ENCODE data around the gene PPP1R17.

The PPP1R17 gene

DNA sequence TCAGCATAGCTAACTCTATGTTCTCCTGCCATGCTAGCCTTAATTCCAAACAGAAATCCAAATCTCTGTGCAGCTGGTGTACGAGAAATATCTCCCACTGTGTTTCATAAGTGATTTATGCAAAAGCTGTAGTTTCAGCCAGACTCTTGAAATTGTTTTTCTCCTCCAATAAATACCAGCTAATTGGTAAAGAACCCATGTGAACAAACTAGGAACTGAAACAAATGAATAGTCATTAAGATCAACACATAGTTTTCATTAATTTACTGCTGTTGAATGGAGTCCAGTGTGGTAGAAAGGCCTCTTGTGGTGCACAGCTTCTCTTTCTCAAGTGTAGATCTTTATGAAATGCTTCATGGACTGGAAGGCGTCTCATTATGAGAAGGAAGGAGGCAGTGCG is 18.4 kb downstream of the PPP1R17 start:
- DNase-seq = no peak

DNA sequence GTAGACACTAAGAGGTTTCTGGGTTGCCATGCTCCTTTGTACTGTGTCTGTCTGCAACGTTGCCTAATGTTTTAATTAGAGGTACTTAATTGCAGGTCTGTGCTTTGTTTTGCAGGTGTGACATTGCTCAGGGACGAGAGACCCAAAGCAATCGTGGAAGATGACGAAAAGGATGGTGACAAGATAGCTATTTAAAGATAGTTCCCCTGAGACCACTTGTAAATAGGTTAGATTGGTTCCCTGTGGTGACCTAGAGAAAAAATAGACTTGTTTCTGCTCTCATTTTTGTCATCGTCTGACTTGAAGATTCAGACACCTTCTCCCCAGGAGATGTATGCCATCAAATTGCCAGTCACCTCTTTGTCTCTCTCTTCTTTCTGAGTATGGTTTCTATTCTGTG is 20.1 kb downstream of the PPP1R17 start:
- DNase-seq = no peak

DNA sequence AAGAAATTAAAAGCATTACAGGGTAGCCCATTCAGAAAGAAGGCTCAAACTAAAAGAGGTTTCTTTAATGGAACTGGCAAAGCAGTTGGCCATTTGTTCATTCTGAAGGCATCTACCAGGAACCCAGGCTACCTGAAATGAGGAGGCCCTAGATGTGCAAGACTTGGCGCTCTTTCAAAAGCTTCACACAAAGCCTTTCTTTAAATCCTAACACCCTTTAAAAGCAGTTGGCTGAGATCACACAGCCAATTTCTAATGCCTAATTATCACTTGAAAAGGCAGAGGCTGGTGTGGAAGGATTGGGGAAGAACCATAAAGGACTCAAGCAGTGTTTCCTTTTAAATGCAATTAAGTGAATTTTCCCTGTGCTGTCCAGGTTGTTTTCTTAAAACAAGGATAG is 23.2 kb downstream of the PPP1R17 start:
- no peak for DNase-seq

- no peak for DNase-seq
Measured at GRCh38 chr7:31716355-31716754, 29.3 kb downstream of the PPP1R17 start.

DNA sequence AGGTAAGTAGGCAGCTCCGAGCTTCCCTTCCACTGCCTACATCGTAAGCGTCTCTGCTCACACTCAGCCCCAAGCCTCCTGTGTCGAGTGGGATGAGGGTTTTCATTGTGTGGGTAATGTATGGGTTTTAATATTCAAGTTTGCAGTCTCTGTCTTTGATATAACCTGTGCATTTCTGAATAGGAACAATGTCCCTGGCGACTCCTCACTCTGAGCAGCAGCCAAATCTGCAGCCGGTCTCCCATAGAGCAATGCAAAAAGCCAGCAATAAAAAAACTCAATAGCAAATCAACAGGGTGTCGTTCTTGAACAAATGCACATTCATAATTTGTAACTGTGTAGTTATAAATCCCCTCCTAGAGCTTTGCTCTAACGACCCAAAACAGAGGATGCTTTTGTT is 33.4 kb downstream of the PPP1R17 start:
- DNase-seq = no peak

GRCh38 chr7:31724696-31725095 is 37.7 kb downstream of the PPP1R17 start:
- no peak for DNase-seq

- no peak for DNase-seq
Measured at GRCh38 chr7:31729195-31729804, 42.3 kb downstream of the PPP1R17 start.

- no peak for DNase-seq
Measured at GRCh38 chr7:31734456-31734855, 47.4 kb downstream of the PPP1R17 start.

DNA sequence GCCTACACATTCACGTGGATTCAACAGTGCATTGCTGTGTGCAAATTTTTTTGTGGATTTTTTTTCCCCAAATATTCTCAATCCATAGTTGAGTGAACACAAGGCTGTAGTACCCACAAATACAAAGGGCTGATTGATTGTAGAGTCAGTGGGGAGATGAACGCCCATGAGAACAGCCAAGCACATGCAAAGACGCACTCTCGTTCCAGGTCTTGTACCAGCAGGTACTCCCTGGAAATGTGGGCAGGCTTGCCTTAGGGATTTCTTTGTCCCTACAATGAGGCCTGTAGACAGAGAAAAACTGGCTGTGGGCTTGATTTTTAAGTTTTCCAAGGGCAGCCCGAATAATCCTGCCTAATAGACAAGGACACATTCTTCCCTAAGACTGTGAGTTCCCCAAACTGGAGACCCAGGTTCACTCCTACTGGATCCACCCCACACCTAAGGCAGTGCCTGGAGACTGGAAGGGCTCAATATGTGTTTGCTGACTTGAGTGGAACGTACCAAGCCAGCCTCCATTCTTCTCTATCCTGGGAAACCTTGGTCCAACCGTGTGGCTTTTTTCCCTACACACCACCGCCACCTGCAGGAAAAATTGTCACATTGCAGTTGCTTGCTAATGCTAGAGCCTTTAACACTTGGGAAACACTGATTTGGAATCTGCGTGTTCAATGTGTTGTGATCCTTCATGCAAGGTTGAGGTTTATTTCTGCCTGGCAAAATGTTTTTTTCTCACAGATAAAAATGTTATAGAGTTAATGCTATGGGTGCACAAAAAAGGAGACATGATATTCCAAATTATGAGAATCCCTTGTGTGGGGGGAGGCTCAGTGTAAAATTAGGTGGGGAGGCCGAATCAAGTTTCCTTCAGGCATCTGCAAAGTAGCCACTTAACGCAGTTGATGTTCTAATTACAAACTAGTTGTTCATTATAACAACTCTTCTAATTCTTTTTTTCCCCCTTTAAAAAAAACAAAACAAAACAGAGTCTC is 49.3 kb downstream of the PPP1R17 start:
- DNase-seq = peak; percentile 60

DNA sequence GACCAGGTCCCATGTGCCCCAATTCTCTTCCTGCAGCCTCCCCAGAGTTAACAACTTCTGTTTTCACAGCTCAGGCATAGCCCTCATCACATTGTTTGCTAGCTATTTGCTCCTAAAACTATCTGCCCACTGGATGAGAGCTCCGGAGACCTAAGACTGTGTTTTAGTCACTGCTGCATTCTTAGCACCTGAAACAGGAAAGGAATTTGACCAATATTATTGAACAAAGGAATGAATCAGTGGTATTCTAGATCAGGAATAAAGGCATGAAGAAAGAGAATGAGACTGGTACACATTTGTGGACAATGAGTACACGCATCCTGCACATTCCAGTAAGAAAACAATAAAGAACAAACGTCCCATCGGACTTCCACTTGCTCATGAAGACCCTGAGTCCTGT is 54.8 kb downstream of the PPP1R17 start:
- no peak for DNase-seq

GRCh38 chr7:31744294-31744874 is 57.4 kb downstream of the PPP1R17 start:
- DNase-seq = peak; percentile 77

- DNase-seq = peak; percentile 3
Measured at GRCh38 chr7:31747553-31747952, 60.5 kb downstream of the PPP1R17 start.

DNA sequence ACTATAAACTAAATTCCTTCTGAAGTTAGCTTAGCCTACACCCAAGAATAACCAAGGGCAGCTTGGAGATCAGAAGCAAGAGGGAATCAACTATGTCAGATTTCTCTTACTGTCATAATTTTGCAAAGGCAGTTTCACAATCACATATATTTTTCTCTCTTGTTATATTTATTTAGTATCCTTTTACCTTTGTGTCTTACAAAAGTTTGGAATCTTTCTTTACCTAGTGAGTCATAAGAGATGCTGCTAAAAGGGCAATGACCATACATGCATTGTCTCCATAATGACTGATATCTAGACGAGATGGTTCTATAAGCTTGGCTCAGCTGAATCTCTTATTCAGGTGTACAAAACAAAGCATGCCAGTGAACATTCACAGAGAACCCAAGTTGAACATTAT is 61.1 kb downstream of the PPP1R17 start:
- DNase-seq = no peak

DNA sequence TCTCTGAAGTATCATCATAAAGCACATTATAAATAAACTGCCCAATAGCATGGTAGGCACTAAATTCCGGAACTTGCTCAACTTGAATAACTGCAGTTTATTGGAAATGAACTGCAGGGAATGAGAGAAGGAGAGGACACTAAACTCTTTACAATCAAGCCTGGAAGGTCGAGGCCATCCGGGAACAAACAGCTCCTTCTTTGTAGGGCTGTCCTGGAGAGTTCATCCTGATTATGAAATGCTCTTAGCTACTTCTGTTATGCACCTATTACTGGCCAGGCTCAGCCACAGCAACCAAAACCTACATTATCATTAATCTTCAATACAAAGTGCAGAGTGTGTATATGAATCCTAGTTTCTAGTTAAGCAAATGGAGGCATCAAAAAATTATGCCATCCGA is 64.7 kb downstream of the PPP1R17 start:
- DNase-seq = no peak
